Measurements from ENCODE around the gene CTXND1.

CTXND1 gene

GRCh38 chr15:80211976-80212375 lies 40.0 kb downstream of the CTXND1 start:
- H3K4me3 ChIP-seq (ENCODE audit: low read depth, low read length), result no peak overlapping the region
- no peak for TF ChIP-seq CTCF (conservative IDR thresholded peaks at IDR 0.05; ENCODE audit: low read depth, low read length)
- DNase-seq (ENCODE audit: low read depth), result no peak

GRCh38 chr15:80210611-80211573 lies 41.1 kb downstream of the CTXND1 start:
- no peak for TF ChIP-seq CTCF (conservative IDR thresholded peaks at IDR 0.05; ENCODE audit: low read depth, low read length)
- no peak for DNase-seq (ENCODE audit: low read depth)
- H3K4me3 ChIP-seq (ENCODE audit: low read depth, low read length), result no peak overlapping the region

GRCh38 chr15:80208758-80209734 lies 43.0 kb downstream of the CTXND1 start:
- no peak for TF ChIP-seq CTCF (conservative IDR thresholded peaks at IDR 0.05; ENCODE audit: low read depth, low read length)
- no peak for DNase-seq (ENCODE audit: low read depth)
- H3K4me3 ChIP-seq (ENCODE audit: low read depth, low read length), result no peak overlapping the region

GRCh38 chr15:80207887-80208286 lies 44.1 kb downstream of the CTXND1 start:
- no peak for TF ChIP-seq CTCF (conservative IDR thresholded peaks at IDR 0.05; ENCODE audit: low read depth, low read length)
- no peak overlapping the region for H3K4me3 ChIP-seq (ENCODE audit: low read depth, low read length)
- DNase-seq (ENCODE audit: low read depth), result no peak

- H3K4me3 ChIP-seq (ENCODE audit: low read depth, low read length), result no peak overlapping the region
- no peak for TF ChIP-seq CTCF (conservative IDR thresholded peaks at IDR 0.05; ENCODE audit: low read depth, low read length)
- no peak for DNase-seq (ENCODE audit: low read depth)
These were observed 47.8 kb downstream of the CTXND1 start for GRCh38 chr15:80204231-80204630.

GRCh38 chr15:80203361-80203885 lies 48.6 kb downstream of the CTXND1 start:
- no peak overlapping the region for H3K4me3 ChIP-seq (ENCODE audit: low read depth, low read length)
- DNase-seq (ENCODE audit: low read depth), result no peak
- no peak for TF ChIP-seq CTCF (conservative IDR thresholded peaks at IDR 0.05; ENCODE audit: low read depth, low read length)

Data from choroid plexus epithelial cell (primary cell).